Heart left ventricle (tissue), 16 donors: ENCODE measurements around the gene LHFPL2. TPM values are rescaled to one million over a fixed set of nuclear protein-coding genes. Genes with fewer than 3 reads are reported as not detected.

Experiments used
- ATAC-seq, 4 donors: fragments of 200-7000 bp; cut with Tn5 transposase; one replicate each; pipeline ENCODE4 v1.9.1; 2020 to 2022; ENCODE audit warnings: moderate library complexity in 4 of 4, mild to moderate bottlenecking in 3 of 4, moderate number of reproducible peaks in 1 of 4
- DNase-seq, 5 donors: peaks; one replicate each; pipeline ENCODE4 v3.0.0-alpha.2; 2020
- H3K27ac ChIP-seq, 12 donors: fragments of 200-600 bp; sonication (generic) in 4 of 12; one replicate each; pipeline versions ENCODE4 v1.5.0 to v1.8.0; 2016 to 2022; ENCODE audit warnings: mild to moderate bottlenecking in 2 of 12
- H3K27me3 ChIP-seq, 9 donors: fragments of 200-600 bp; sonication (generic) in 2 of 9; one replicate each; pipeline versions ENCODE4 v1.5.1 to v1.8.0; 2016 to 2022; ENCODE audit warnings: mild to moderate bottlenecking in 3 of 9
- H3K36me3 ChIP-seq, 9 donors: fragments of 200-600 bp; sonication (generic) in 2 of 9; one replicate each; pipeline versions ENCODE4 v1.5.0 to v1.8.0; 2018 to 2022; ENCODE audit warnings: mild to moderate bottlenecking in 2 of 9
- H3K4me1 ChIP-seq, 12 donors: fragments of 200-600 bp; sonication (generic) in 4 of 12; one replicate each; pipeline versions ENCODE4 v1.5.0 to v1.8.0; 2016 to 2022; ENCODE audit warnings: mild to moderate bottlenecking in 3 of 12
- H3K4me3 ChIP-seq, 12 donors: fragments of 200-600 bp; sonication (generic) in 4 of 12; one replicate each; pipeline versions ENCODE4 v1.5.0 to v1.8.0; 2017 to 2022; ENCODE audit warnings: mild to moderate bottlenecking in 9 of 12, moderate library complexity in 4 of 12
- H3K9me3 ChIP-seq, 12 donors: fragments of 200-600 bp; sonication (generic) in 4 of 12; one replicate each; pipeline versions ENCODE4 v1.5.0 to v1.8.0; 2016 to 2022; ENCODE audit warnings: mild to moderate bottlenecking in 1 of 12
- CTCF ChIP-seq, 12 donors: fragments of 200-600 bp; sonication (generic) in 4 of 12; IDR thresholded peaks; one replicate each; pipeline versions ENCODE4 v1.5.0 to v1.8.0; 2018 to 2022; ENCODE audit warnings: antibody characterized with exemption in 12 of 12, mild to moderate bottlenecking in 5 of 12
- POLR2A ChIP-seq, 2 donors: fragments of 450-650 bp; IDR thresholded peaks; one replicate each; pipeline ENCODE4 v1.6.1; 2017; ENCODE audit warnings: antibody characterized with exemption in 2 of 2, mild to moderate bottlenecking in 2 of 2, moderate library complexity in 2 of 2
- WGBS, 4 donors: extraction: QIAGEN DNeasy Blood & Tissue Kit in 2 of 4; methylation state at CpG; one replicate each; pipeline versions ENCODE4 v1.1.5 to v1.1.7; 2013 to 2018; 5-methylcytosine and 5-hydroxymethylcytosine counted together
- intact Hi-C, 10 donors: fragments of 100-400 bp; cut with DNase I; formaldehyde crosslinking; loops; one replicate each; pipeline versions ENCODE4 v1.11.1 to v1.14.2; 2022
- polyA plus RNA-seq, 2 donors: library from polyadenylated mRNA; stranded (reverse); fragments of 200-250 nt; gene quantifications; one replicate each; pipeline ENCODE4 v1.2.3, GENCODE V29; 2013
- total RNA-seq, 9 donors: library from RNA; depleted of rRNA in 2 of 9; stranded (reverse); fragments of >200 nt in 2 of 9; fragmentation: NEBNext Ultra II Directional in 3 of 9; extraction: Animal tissue kit (Norgen Biotek cat#: 25700) in 3 of 9; gene quantifications; one replicate each; pipeline versions ENCODE4 v1.1.0 to v1.2.4, GENCODE V29; 2016 to 2023
- donor health status: ischemic (EF 13 %, LVEDD 7.1; RV severe dilation, severe dysfunction).
- donor health status: healthy with polysubstance abuse.
- donor health status: DM: no; HTN: yes; CAD: no.
- donor health status: DM: no; HTN: no; CAD: no.
- donor health status: ischemic (EF 25% LVEDD 6.9; RV normal size, moderate dysfunction).
- donor health status: ischemic (EF 25% LVEDD 5.7; RV mildly dilated, moderate dysfunction).
- donor health status: healthy.
- donor health status: DM: yes; HTN: yes; CAD: no.
- donor health status: ischemic (EF 35%, LVEDD 5.7; RV mildly dilated, moderate dysfunction).
- donor health status: nonischemic (EF 11% LVEDD 7.7; RV severe dilation, severe dysfunction).
- donor health status: DM: yes; HTN: yes; CAD: no.
- donor health status: PGD.
- donor health status: ischemic (EF 29% LVEDD 5.4; RV normal size, mild dysfunction).
- donor health status: nonischemic (EF 23%, LVEDD 6.1; RV moderate dilation, normal function).

LHFPL2 gene
- total and polyA plus RNA-seq, 11 donors, result 1.8 to 35.6 (median 10.1) TPM

DNA sequence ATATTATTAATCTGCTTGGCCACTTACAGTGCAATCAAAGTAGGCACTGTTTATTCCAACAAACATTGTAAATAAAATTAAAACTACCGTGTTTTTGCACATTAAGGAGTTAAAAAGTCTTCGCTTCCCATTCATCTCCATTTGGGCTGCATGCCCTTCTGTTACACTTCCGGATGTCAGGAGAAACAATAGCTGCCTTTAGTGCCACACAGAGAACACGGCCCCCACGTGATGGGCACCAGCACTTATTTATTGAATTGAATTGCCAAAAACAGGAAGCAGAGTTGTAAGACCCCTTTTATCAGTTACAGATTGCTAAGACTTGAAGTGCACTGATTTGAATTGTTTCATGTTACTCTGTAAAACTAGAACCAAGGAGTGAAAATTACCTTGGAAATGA is 80.4 kb downstream of the LHFPL2 start:
- DNase-seq (no peak), ATAC-seq (no peak)
- peaks cover 0 to 42% (median 21%) of the 10 kb centered on the region in 12 donors for H3K4me1 ChIP-seq
- H3K4me3 ChIP-seq, result no peak overlapping the region
- peak overlapping the region in 3 of 12 donors; percentile 2 to 23 (median 21) for H3K27ac ChIP-seq
- no peak for TF ChIP-seq POLR2A (IDR thresholded peaks at IDR 0.05)
- TF ChIP-seq CTCF (IDR thresholded peaks at IDR 0.05), result no peak
- intact Hi-C loops, result no loop called here
- peaks cover 0 to 9% (median 3%) of the 10 kb centered on the region in 9 donors for H3K36me3 ChIP-seq
- no peaks in the 10 kb centered on the region for H3K27me3 ChIP-seq
- H3K9me3 ChIP-seq, result peaks cover 0 to 11% (median 0%) of the 10 kb centered on the region in 12 donors
- 51 to 66% (median 58%) methylated on average over 5 of the region's 5 CpGs for WGBS, 4 donors

DNA sequence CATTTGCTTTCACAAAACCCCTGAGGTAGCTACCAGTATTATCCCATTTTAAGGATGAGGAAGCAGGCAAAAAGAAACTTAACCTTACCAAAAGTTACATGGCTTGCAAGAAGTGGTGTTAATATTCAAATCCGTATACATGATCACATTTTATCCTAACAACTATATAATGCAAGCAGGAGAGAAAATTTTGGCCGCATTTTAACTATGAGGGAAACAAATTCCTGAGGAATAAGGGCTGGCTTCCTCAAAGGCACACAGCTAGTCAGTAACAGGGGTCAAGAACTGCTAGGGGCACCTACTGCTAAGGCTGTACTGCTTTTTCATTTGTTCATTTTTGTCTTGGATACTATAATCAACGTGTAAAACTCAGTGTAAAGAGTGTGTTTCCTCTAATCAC is 81.0 kb downstream of the LHFPL2 start:
- TF ChIP-seq CTCF (IDR thresholded peaks at IDR 0.05), result no peak
- TF ChIP-seq POLR2A (IDR thresholded peaks at IDR 0.05), result no peak
- Histone ChIP-seq H3K27me3 (no peaks in the 10 kb centered on the region), H3K4me3 (no peak overlapping the region), H3K36me3 (peaks cover 0 to 9% (median 3%) of the 10 kb centered on the region in 9 donors), H3K9me3 (peaks cover 0 to 11% (median 0%) of the 10 kb centered on the region in 12 donors), H3K27ac (peak overlapping the region in 2 of 12 donors; percentile 21 to 27), H3K4me1 (peaks cover 0 to 36% (median 16%) of the 10 kb centered on the region in 12 donors)
- DNase-seq (no peak), ATAC-seq (no peak)
- intact Hi-C loops, result no loop called here
- 56 to 72% (median 68%) methylated on average over 3 of the region's 3 CpGs for WGBS, 4 donors

DNA sequence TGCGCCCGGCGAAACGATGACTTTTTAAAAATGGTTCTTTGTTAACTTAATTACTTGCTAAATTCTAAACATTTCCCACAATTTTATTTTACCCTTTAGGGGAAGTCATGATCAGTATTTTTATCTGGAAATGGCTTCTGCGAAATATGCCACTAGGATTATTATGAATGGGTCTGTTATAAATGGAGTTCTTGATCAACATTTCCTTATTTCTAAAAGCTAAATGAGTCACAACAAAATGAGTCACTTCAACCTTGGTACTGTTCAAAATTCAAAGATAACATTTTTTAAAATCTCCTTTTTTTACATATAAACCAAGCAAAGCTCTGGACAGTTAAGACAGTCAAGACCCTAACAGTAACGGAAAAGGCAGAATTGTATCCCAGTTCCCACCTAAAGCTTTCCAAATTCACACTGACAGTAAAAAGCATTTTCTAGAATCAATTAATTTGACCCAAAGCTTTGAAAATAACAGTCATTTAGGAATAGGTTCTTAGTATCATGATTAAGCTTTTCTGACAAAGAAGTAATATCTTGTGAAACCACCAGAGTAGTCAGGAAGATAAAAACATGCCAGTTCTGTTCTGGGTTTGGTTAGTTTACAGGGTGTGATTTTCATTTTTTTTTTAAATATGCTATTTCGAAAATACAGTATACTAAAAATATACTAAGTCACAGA is 81.7 kb downstream of the LHFPL2 start:
- ATAC-seq (peak in 1 of 4 donors; percentile 44), DNase-seq (no peak)
- Histone ChIP-seq H3K27ac (peak overlapping the region in 3 of 12 donors; percentile 3 to 27 (median 11)), H3K4me1 (peaks cover 0 to 34% (median 15%) of the 10 kb centered on the region in 12 donors), H3K36me3 (peaks cover 0 to 10% (median 3%) of the 10 kb centered on the region in 9 donors), H3K4me3 (no peak overlapping the region), H3K9me3 (peaks cover 0 to 11% (median 0%) of the 10 kb centered on the region in 12 donors), H3K27me3 (no peaks in the 10 kb centered on the region)
- intact Hi-C loops, result no loop called here
- 89 to 90% (median 89%) methylated on average over 7 of the region's 7 CpGs for WGBS, 4 donors
- TF ChIP-seq POLR2A (IDR thresholded peaks at IDR 0.05) (no peak), CTCF (IDR thresholded peaks at IDR 0.05) (no peak)

DNA sequence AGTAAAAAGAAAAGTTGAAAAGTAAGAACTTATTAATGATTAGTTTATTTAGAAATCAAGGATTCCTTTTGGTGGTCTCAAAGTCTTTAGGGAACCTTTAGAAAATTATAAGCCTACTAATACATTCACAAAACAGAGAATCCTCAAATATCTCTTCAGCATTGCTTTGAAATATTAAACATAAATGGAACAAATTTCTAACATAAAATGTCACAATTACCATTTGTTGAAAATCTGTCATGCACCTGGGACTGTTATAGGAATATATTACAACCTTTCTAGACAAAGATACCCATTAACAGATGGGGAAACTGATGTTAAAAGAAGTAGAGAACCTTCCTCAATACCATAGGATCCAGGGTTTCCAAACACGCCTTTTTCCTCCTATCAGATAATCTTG is 83.2 kb downstream of the LHFPL2 start:
- DNase-seq, result no peak
- Histone ChIP-seq H3K27ac (no peak overlapping the region), H3K36me3 (peaks cover 0 to 10% (median 3%) of the 10 kb centered on the region in 9 donors), H3K9me3 (peaks cover 0 to 11% (median 0%) of the 10 kb centered on the region in 12 donors), H3K4me3 (no peak overlapping the region), H3K27me3 (no peaks in the 10 kb centered on the region), H3K4me1 (peaks cover 0 to 34% (median 15%) of the 10 kb centered on the region in 12 donors)
- no peak for TF ChIP-seq CTCF (IDR thresholded peaks at IDR 0.05)
- TF ChIP-seq POLR2A (IDR thresholded peaks at IDR 0.05), result no peak
- intact Hi-C loops, result no loop called here
- 95 to 100% (median 99%) methylated on average over 1 of the region's 1 CpG for WGBS, 4 donors
- ATAC-seq, result no peak
